ENCODE measurements around the gene CIPC. TPM values are rescaled to one million over a fixed set of nuclear protein-coding genes. Genes with fewer than 3 reads are reported as not detected.

CIPC gene
- total and polyA plus RNA-seq, 2 of the 4 experiments (the other 2 are of a cell fraction): 6.6 to 12.9 TPM

DNA sequence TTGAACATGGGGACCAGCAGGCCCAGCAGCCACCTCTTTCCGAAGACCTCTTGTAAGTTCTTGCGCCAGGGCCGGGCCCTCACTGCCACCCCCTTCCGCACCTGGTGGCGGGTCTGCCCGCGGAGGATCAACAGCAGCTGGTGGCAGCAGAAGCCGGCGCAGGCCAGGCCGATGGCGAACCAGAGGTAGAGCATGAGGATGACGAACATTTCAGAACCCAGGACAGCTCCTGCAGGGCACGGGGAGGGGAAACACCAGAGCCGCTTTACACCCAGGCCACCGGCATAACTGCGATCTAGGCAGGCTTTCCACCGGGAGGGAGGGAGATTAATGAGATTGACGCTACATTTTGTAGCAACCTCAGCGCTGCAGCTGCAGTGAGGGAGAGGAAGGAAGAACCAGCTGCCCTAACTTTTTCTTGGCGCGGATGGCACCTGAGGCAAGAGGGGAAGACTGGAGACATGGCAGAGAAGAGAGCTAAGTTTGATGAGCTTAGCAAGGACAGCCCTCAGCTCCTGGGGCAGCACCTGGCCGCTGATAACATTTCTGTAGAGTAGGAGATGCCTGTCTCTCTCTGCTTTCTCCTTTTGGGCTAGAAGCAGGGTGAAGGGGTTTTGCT lies 35.8 kb downstream of the CIPC start:
- Histone ChIP-seq H2BK20ac (ENCODE audit: low read depth, low read length) (no peak overlapping the region), H3K79me1 (ENCODE audit: low read depth in 1 of 2, low read length in 2 of 2) (no peaks in the 10 kb centered on the region), H2AFZ (replicated peaks; ENCODE audit: low read length, poor library complexity) (no peak overlapping the region), H3K14ac (replicated peaks; ENCODE audit: low read depth, low read length) (no peak overlapping the region), H3K27me3 (ENCODE audit: control insufficient read depth, insufficient read depth, low read length) (peaks cover 35% of the 10 kb centered on the region), H3K9me3 (ENCODE audit: control insufficient read depth, insufficient read depth, low read length) (no peaks in the 10 kb centered on the region), H3K27ac (ENCODE audit: insufficient read depth, low read length) (no peak overlapping the region), H3K56ac (ENCODE audit: extremely low read depth, insufficient read depth, low read length) (no peak overlapping the region), H3K9ac (ENCODE audit: low read depth, low read length) (no peak overlapping the region), H2AK9ac (replicated peaks; ENCODE audit: low read depth, low read length, poor library complexity) (no peak overlapping the region), H3K4me3 (ENCODE audit: insufficient read depth, low read depth, low read length) (no peak overlapping the region), H3K23ac (ENCODE audit: low read depth, low read length) (no peak overlapping the region), H4K91ac (ENCODE audit: insufficient read depth, low read depth, low read length) (no peak overlapping the region), H2BK5ac (ENCODE audit: low read depth, low read length, poor library complexity, severe bottlenecking) (no peak overlapping the region), H2BK120ac (ENCODE audit: low read depth, low read length) (no peak overlapping the region), H3K4ac (ENCODE audit: low read depth, low read length) (no peak overlapping the region), H2AK5ac (ENCODE audit: low read depth, low read length) (no peak overlapping the region), H3K18ac (ENCODE audit: low read depth, low read length) (no peak overlapping the region), H3K4me2 (ENCODE audit: low read depth, low read length) (no peak overlapping the region), H3K4me1 (ENCODE audit: control insufficient read depth, insufficient read depth, low read length) (no peaks in the 10 kb centered on the region), H3K9me1 (ENCODE audit: insufficient read depth, low read length) (no peaks in the 10 kb centered on the region), H4K8ac (ENCODE audit: low read depth in 2 of 2, low read length in 2 of 2) (no peak overlapping the region), H4K5ac (ENCODE audit: low read depth, low read length) (no peak overlapping the region), H4K20me1 (ENCODE audit: insufficient read depth, low read length) (no peaks in the 10 kb centered on the region), H3K36me3 (ENCODE audit: control insufficient read depth, insufficient read depth, low read length) (no peaks in the 10 kb centered on the region), H2BK15ac (ENCODE audit: low read depth, low read length) (no peak overlapping the region)
- ChIA-PET CTCF (interaction anchor here (0.9 kb wide), 1 partner anchor 9 kb away, joined by 3 read pairs; no protein-coding TSS in a partner anchor), POLR2A (ENCODE audit: unreplicated experiment) (no interaction called here)
- in situ Hi-C loops (cut with MboI; ENCODE audit: low sequenced_read_pairs): no loop called here
- no peak for TF ChIP-seq CEBPB (IDR thresholded peaks at IDR 0.05; ENCODE audit: low read depth, low read length)
- TF ChIP-seq, protein P1, sequence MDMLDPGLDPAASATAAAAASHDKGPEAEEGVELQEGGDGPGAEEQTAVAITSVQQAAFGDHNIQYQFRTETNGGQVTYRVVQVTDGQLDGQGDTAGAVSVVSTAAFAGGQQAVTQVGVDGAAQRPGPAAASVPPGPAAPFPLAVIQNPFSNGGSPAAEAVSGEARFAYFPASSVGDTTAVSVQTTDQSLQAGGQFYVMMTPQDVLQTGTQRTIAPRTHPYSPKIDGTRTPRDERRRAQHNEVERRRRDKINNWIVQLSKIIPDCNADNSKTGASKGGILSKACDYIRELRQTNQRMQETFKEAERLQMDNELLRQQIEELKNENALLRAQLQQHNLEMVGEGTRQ (IDR thresholded peaks at IDR 0.05; ENCODE audit: low read depth, low read length): 0 out of 2 replicates have a peak, but pooled peaks have one; percentile 10
- no peak for TF ChIP-seq SMC3 (IDR thresholded peaks at IDR 0.05; ENCODE audit: low read depth, low read length)
- TF ChIP-seq FOS (IDR thresholded peaks at IDR 0.05; ENCODE audit: low read depth, low read length): no peak
- TF ChIP-seq, protein P2, sequence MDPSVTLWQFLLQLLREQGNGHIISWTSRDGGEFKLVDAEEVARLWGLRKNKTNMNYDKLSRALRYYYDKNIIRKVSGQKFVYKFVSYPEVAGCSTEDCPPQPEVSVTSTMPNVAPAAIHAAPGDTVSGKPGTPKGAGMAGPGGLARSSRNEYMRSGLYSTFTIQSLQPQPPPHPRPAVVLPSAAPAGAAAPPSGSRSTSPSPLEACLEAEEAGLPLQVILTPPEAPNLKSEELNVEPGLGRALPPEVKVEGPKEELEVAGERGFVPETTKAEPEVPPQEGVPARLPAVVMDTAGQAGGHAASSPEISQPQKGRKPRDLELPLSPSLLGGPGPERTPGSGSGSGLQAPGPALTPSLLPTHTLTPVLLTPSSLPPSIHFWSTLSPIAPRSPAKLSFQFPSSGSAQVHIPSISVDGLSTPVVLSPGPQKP (IDR thresholded peaks at IDR 0.05; ENCODE audit: borderline replicate concordance, low read depth, low read length): no peak
- TF ChIP-seq BHLHE40 (IDR thresholded peaks at IDR 0.05; ENCODE audit: low read depth, low read length): peak; percentile 20; the same call in 1 of the 2 replicates
- peak; percentile 36; the same call in 1 of the 2 replicates for TF ChIP-seq MAZ (IDR thresholded peaks at IDR 0.05; ENCODE audit: borderline replicate concordance, low read depth, low read length)
- TF ChIP-seq MXI1 (IDR thresholded peaks at IDR 0.05; ENCODE audit: borderline replicate concordance, low read depth, low read length): peak; percentile 64; the same call in 1 of the 2 replicates
- TF ChIP-seq MAFK (IDR thresholded peaks at IDR 0.05; ENCODE audit: low read depth, low read length): no peak
- dilution Hi-C loops (cut with HindIII; ENCODE audit: low sequenced_read_pairs, unreplicated experiment): no loop called here
- DNase-seq (peak; percentile 61), ATAC-seq (ENCODE audit: low read depth) (peak; percentile 96)
- 10% methylated on average over 8 of the region's 22 CpGs; no CpG with 5 or more reads in 1 of the 2 experiments for WGBS, 2 experiments (ENCODE audit: extremely low coverage in 2 of 2, insufficient read length in 1 of 2)
- no TSS peak for BruUV-seq (replicated peaks)
- intact Hi-C loops (cut with micrococcal nuclease): no loop called here

All from IMR-90 (cell line).